ENCODE data around the gene CIAPIN1. TPM values are rescaled to one million over a fixed set of nuclear protein-coding genes. Genes with fewer than 3 reads are reported as not detected.
A peak's percentile ranks its signal among the peaks of the same experiment; 100 is the strongest.
"Not testable (repeated sequence)": the region's sequence is repeated elsewhere in the genome, so short reads cannot be mapped to it uniquely, and the experiment has no call there.

The CIAPIN1 gene
- total RNA-seq, 8 experiments from 2014 or later, result 44.5 to 74.9 (median 58.4) TPM

DNA sequence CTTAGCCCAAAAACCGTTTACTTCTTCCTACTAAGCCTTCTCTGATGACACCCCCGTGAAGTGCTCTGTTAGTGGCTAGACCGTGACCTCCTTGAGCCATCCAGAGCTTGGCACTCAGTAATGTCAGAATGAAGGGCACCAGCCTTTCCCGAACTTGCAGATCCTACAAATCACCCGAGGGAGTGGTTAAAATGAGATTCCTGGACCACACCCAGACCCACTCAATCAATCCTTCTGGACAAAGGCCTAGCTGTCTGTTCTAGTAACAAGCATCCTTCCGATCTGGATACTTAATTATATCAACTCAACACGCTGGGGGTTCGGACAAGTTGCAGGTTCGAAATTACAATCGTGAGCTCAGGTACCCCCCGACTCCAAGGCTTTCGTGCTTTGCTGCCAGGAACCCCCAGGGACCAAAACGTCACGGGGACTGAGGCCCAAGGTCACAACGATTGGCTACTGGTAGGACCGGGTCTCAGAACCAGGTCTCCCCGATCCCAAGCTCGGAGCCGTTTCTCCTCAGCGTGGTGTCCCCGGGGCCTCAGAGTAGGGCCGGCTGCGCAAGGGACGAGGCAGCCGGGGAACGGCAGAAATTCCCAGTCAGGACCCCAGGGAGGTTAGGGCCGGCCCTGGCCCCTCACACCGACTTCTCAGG is 527 bp downstream of the CIAPIN1 start:
- WGBS, 10 experiments, result 0 to 21% (median 1%) methylated on average over 3 to 23 of the region's 28 CpGs; no CpG with 5 or more reads in 3 of the 10 experiments
- peaks cover 11 to 16% of the 10 kb centered on the region in 2 donors for H3K4me1 ChIP-seq (replicated peaks in 1 of 2)
- peak overlapping the region; percentile 64 to 94 (median 77) for H3K4me3 ChIP-seq
- peak; percentile 47 to 58 (median 54) for ATAC-seq (replicated peaks in 6 of 8)
- H3K27ac ChIP-seq, result peak overlapping the region; percentile 81 to 89
- in situ Hi-C loops (cut with MboI; ENCODE audit: low pct_unique_long_range_greater_than_20kb in 2 of 9, low sequenced_read_pairs in 9 of 9, unreplicated experiment in 9 of 9), result no loop called here

DNA sequence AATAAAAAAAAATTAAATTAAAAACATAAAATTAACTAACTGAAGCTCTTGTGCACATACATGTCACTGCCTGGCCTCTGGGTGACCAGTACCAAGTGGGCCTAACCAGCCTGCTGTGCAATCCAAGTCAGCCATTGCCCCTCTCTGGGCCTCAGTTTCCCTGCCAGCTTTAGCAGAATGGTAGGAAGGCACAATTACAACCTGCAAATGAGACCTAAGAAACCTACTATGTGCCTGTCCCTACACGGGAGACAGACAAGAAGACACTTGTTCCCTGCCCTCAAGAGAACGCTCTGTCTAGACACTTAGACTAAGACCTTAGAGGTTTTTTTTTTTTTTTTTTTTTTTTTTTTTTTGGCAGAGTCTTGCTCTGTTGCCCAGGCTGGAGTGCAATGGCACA is 1.7 kb downstream of the CIAPIN1 start:
- Histone ChIP-seq H3K4me1 (replicated peaks in 1 of 2) (peaks cover 11 to 16% of the 10 kb centered on the region in 2 donors), H3K27ac (no peak overlapping the region), H3K4me3 (no peak overlapping the region)
- 70 to 100% (median 100%) methylated on average over 1 to 2 of the region's 2 CpGs; no CpG with 5 or more reads in 2 of the 10 experiments for WGBS, 10 experiments
- in situ Hi-C loops (cut with MboI; ENCODE audit: low pct_unique_long_range_greater_than_20kb in 2 of 9, low sequenced_read_pairs in 9 of 9, unreplicated experiment in 9 of 9), result no loop called here
- no peak for ATAC-seq (replicated peaks in 6 of 8)

DNA sequence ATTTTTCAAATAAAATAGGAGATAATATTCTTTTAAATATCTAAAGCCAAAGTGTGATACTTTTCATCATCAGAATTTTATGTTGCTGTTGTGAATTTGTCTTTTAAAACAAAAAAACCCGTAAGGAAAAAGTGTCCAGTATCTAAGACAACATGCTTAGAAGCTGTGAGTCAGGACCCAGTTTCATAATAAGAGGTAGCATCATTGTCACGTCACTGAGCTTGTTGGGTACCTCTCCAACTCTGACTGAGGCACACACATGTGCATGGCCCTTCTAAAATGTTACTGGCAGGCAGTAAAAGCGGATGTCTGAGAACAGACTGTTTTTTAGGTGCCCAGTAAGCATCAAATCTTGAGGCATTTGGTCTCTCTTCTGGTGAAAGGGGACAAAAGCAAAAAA is 2.5 kb downstream of the CIAPIN1 start:
- H3K4me1 ChIP-seq (replicated peaks in 1 of 2), result peaks cover 11 to 16% of the 10 kb centered on the region in 2 donors
- in situ Hi-C loops (cut with MboI; ENCODE audit: low pct_unique_long_range_greater_than_20kb in 2 of 9, low sequenced_read_pairs in 9 of 9, unreplicated experiment in 9 of 9), result no loop called here

DNA sequence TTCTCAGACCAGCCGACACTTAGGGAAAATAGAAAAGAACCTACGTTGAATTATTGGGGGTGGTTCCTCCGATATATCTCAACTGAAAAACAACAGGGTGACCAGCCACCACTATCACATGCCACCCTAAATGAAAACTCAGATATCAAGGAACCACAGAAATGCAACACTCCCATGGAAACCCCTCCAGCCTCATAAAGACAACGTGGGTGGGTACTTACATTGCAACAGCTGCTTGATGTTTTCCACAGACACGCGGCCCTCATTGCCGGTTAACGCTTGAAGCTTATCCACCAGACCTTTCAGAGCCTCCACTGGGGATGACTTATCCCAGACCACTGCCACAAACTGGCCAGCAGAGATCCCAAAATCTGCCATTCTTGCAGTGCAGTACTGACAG is 6.6 kb downstream of the CIAPIN1 start:
- ATAC-seq (replicated peaks in 6 of 8); H3K4me1 ChIP-seq (replicated peaks in 1 of 2); in situ Hi-C loops (cut with MboI; ENCODE audit: low pct_unique_long_range_greater_than_20kb in 2 of 9, low sequenced_read_pairs in 9 of 9, unreplicated experiment in 9 of 9); H3K27ac ChIP-seq; H3K4me3 ChIP-seq: not testable (repeated sequence)
- WGBS, 10 experiments, result 50 to 100% (median 95%) methylated on average over 1 to 5 of the region's 8 CpGs; no CpG with 5 or more reads in 2 of the 10 experiments

More for the DNA sequence above, 2.5 kb downstream of the CIAPIN1 start:
- Histone ChIP-seq H3K4me3 (no peak overlapping the region), H3K27ac (no peak overlapping the region)
- 17 to 100% (median 93%) methylated on average over 1 to 3 of the region's 3 CpGs; no CpG with 5 or more reads in 1 of the 10 experiments for WGBS, 10 experiments
- no peak for ATAC-seq (replicated peaks in 6 of 8)

DNA sequence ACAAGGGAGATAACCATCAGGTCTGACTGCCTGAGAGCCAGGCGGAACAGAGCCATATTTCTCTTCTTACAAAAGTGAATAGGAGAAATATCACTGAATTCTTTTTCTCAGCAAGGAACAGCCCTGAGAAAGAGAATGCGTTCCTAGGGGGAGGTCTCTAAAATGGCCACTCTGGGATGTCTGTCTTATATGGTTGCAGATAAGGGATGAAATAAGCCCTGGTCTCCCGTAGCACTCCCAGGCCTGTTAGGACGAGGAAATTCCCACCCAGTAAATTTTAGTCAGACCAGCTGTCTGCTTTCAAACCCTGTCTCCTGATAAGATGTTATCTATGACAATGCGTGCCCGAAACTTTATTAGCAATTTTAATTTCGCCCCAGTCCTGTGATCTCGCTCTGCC is 7.2 kb downstream of the CIAPIN1 start:
- H3K4me3 ChIP-seq; ATAC-seq (replicated peaks in 6 of 8); H3K27ac ChIP-seq; H3K4me1 ChIP-seq (replicated peaks in 1 of 2); in situ Hi-C loops (cut with MboI; ENCODE audit: low pct_unique_long_range_greater_than_20kb in 2 of 9, low sequenced_read_pairs in 9 of 9, unreplicated experiment in 9 of 9): not testable (repeated sequence)
- WGBS, 10 experiments, result 86 to 100% (median 100%) methylated on average over 1 to 7 of the region's 8 CpGs; no CpG with 5 or more reads in 2 of the 10 experiments

DNA sequence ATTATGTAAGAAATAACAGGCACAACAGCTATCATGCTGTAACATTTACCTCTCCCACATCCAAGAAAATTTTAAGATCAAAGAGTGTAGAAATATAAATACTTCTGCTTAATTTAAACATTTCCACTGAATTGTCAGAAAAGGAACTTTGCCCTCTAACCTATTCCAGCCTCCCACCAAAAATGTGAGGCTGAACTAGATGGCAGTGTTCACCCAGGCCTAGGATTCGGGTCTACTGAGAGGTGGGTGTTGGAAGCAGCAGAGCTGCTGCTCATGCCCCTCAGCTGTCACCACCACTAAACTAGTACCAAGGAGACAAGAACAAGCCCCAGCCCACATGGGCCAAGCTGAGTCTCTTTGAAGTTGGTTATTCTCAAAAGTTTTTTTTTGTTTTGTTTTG is 11.3 kb downstream of the CIAPIN1 start:
- in situ Hi-C loops (cut with MboI; ENCODE audit: low pct_unique_long_range_greater_than_20kb in 2 of 9, low sequenced_read_pairs in 9 of 9, unreplicated experiment in 9 of 9), result no loop called here
- H3K4me1 ChIP-seq (replicated peaks in 1 of 2), result no peaks in the 10 kb centered on the region
- 100% methylated on average over 1 of the region's 1 CpG; no CpG with 5 or more reads in 7 of the 10 experiments for WGBS, 10 experiments

DNA sequence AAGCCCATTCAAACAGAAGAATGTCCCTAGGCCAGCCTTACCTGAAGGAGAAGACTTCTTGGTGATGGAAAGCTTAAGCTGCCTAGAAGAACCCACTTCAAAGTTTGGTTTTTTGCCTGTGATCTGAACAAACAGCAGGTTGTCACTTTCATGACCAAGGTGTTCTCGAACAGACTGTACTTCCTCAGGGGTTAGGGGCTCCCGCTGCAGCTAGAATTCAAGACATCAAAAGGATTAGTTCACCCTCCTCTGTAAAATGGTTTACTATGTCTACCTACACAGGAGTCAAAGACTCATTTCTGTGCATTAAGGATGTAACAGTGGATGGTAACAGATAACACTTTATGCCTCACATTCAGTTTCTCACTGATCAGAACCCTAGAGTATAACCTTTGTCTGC is 13.2 kb downstream of the CIAPIN1 start:
- no peak for ATAC-seq (replicated peaks in 6 of 8)
- no peak overlapping the region for H3K27ac ChIP-seq
- H3K4me1 ChIP-seq (replicated peaks in 1 of 2), result no peaks in the 10 kb centered on the region
- WGBS, 10 experiments, result 60 to 100% (median 92%) methylated on average over 1 to 2 of the region's 2 CpGs; no CpG with 5 or more reads in 3 of the 10 experiments
- in situ Hi-C loops (cut with MboI; ENCODE audit: low pct_unique_long_range_greater_than_20kb in 2 of 9, low sequenced_read_pairs in 9 of 9, unreplicated experiment in 9 of 9), result no loop called here
- H3K4me3 ChIP-seq, result no peak overlapping the region

More for the DNA sequence above, 11.3 kb downstream of the CIAPIN1 start:
- no peak for ATAC-seq (replicated peaks in 6 of 8)
- Histone ChIP-seq H3K4me3 (no peak overlapping the region), H3K27ac (no peak overlapping the region)

DNA sequence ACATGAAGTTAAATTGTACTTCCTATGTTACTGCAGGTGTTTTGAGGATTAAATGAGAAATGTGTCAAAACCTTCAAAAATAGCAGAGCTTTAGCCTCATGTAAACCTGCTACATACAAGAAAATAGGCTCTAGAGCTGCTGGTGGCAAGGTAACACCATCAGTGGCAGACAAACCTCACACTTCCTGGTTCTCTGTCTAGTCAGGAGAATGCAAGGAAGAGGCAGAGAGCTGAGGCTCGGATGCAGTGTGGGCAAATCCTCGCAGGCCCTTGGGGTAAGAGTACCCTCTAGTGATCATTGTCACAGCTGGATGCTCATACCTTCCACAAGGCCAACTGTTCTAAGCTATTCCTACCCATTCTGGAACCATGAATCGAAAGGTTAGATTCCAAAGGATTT is 14.2 kb downstream of the CIAPIN1 start:
- no peak for ATAC-seq (replicated peaks in 6 of 8)
- Histone ChIP-seq H3K4me1 (replicated peaks in 1 of 2) (no peaks in the 10 kb centered on the region), H3K4me3 (no peak overlapping the region), H3K27ac (no peak overlapping the region)
- in situ Hi-C loops (cut with MboI; ENCODE audit: low pct_unique_long_range_greater_than_20kb in 2 of 9, low sequenced_read_pairs in 9 of 9, unreplicated experiment in 9 of 9), result no loop called here
- 73 to 100% (median 100%) methylated on average over 1 to 3 of the region's 3 CpGs; no CpG with 5 or more reads in 2 of the 10 experiments for WGBS, 10 experiments

DNA sequence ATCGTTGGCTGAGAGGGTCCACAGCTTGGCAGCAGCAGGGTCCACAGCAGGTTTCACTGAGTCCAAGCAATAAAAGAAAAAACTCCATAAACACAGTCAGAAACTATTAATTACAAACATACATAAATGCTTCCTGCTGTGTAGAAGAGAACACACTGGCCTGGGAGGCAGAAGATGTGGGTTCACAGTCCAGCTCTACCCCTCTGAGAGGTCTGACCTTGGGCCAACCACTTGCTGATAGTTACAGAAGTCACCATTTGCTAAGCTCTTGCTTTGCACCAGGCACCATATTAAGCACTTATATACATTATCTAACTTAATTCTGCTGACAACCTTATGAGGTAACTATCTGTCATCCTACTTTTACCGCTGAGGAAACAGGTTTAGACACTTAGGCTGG is 14.7 kb downstream of the CIAPIN1 start:
- in situ Hi-C loops (cut with MboI; ENCODE audit: low pct_unique_long_range_greater_than_20kb in 2 of 9, low sequenced_read_pairs in 9 of 9, unreplicated experiment in 9 of 9), result no loop called here
- WGBS, 10 experiments, result 83 to 100% (median 100%) methylated on average over 1 to 2 of the region's 2 CpGs; no CpG with 5 or more reads in 4 of the 10 experiments
- no peak for ATAC-seq (replicated peaks in 6 of 8)
- Histone ChIP-seq H3K4me3 (no peak overlapping the region), H3K27ac (no peak overlapping the region), H3K4me1 (replicated peaks in 1 of 2) (no peaks in the 10 kb centered on the region)

DNA sequence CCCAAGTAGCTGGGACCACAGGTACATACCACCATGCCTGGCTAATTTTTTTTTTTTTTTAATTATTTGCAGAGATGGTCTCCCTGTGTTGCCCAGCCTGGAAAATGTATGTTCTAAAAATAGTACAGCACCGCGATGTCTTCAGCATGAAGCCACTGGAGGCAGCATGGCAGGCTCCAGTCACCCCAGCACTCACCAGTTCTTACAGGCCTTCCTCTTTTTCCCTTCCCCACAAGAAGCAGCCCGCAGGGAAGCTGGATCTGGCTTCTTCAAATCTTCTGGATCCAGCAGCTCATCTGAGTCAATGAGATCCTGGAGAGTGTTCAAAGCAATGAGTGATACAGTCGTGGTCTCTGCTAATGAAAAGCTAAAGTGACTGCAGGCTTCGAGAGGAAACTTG is 16.2 kb downstream of the CIAPIN1 start:
- no peak for ATAC-seq (replicated peaks in 6 of 8)
- in situ Hi-C loops (cut with MboI; ENCODE audit: low pct_unique_long_range_greater_than_20kb in 2 of 9, low sequenced_read_pairs in 9 of 9, unreplicated experiment in 9 of 9), result no loop called here
- no peak overlapping the region for H3K27ac ChIP-seq
- H3K4me1 ChIP-seq (replicated peaks in 1 of 2), result no peaks in the 10 kb centered on the region
- 68 to 97% (median 85%) methylated on average over 2 to 4 of the region's 5 CpGs; no CpG with 5 or more reads in 4 of the 10 experiments for WGBS, 10 experiments
- H3K4me3 ChIP-seq, result no peak overlapping the region

DNA sequence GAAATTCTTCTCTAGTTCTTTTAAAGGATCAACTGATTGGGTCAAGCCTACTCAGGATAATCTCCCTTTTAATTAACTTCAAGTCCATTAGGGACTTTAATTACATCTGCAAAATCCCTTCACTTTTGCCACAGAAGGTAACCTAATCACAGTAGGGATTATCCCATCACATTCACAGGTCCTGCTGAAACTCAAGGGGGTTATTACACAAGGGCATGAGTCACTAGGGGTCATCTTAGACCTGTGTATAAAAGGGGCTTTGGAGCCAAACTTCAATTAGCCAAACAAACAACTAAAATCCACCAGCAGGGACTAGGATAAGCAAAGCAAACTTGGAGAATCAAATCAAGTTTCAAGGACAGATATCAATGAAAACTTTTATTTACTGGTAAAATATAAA is 19.4 kb downstream of the CIAPIN1 start:
- H3K27ac ChIP-seq, result no peak overlapping the region
- no peaks in the 10 kb centered on the region for H3K4me1 ChIP-seq (replicated peaks in 1 of 2)
- in situ Hi-C loops (cut with MboI; ENCODE audit: low pct_unique_long_range_greater_than_20kb in 2 of 9, low sequenced_read_pairs in 9 of 9, unreplicated experiment in 9 of 9), result loop anchor here in 1 of 9 experiments (10.0 kb wide), 1 partner anchor 123 kb away; no protein-coding TSS in a partner anchor
- no peak overlapping the region for H3K4me3 ChIP-seq
- ATAC-seq (replicated peaks in 6 of 8), result no peak

DNA sequence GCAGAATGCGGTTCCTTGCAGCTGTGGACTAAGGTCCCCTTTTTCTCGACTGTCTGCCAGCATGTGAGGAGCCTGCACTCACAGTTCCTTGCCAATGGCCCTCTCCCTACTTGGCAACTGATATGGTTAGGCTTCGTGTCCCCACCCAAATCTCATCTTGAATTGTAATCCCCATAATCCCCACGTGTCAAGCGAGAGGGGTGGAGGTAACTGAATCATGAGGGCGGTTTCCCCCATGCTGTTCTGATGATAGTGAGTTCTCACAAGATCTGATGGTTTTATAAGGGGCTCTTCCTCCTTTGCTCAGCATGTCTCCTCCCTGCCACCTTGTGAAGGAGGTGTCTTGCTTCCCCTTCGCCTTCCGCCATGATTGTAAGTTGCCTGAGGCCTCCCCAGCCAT is 19.9 kb downstream of the CIAPIN1 start:
- Histone ChIP-seq H3K4me1 (replicated peaks in 1 of 2) (peaks cover 3 to 4% of the 10 kb centered on the region in 2 donors), H3K4me3 (no peak overlapping the region), H3K27ac (no peak overlapping the region)
- WGBS, 10 experiments, result 17 to 100% (median 96%) methylated on average over 1 to 4 of the region's 8 CpGs; no CpG with 5 or more reads in 3 of the 10 experiments
- ATAC-seq (replicated peaks in 6 of 8), result peak in 2 of 8 experiments; percentile 40 to 62
- in situ Hi-C loops (cut with MboI; ENCODE audit: low pct_unique_long_range_greater_than_20kb in 2 of 9, low sequenced_read_pairs in 9 of 9, unreplicated experiment in 9 of 9), result loop anchor here in 1 of 9 experiments (10.0 kb wide), 1 partner anchor 123 kb away; no protein-coding TSS in a partner anchor

DNA sequence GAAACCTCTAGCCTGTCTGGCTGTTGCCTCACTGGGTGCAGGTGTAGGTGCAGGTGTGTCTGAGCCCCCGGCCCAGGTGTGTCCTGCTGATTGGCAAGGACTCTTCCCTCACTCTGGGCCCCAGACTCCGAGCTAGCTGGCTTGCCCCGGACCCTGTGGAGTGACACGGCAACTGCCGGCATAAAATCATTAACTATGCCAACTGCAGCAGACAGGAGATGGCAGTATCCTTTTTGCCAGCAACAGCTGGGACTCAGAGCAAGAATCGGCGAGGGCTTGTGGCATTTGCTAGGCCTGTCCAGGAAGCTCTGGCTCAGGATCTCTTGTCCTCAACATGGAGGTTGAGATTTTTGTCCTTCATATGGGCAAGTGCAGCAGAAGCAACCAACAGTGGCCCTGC is 20.8 kb downstream of the CIAPIN1 start:
- 43 to 100% (median 84%) methylated on average over 1 to 7 of the region's 7 CpGs; no CpG with 5 or more reads in 4 of the 10 experiments for WGBS, 10 experiments
- no peak for ATAC-seq (replicated peaks in 6 of 8)
- Histone ChIP-seq H3K27ac (no peak overlapping the region), H3K4me1 (replicated peaks in 1 of 2) (peaks cover 5 to 7% of the 10 kb centered on the region in 2 donors), H3K4me3 (no peak overlapping the region)
- in situ Hi-C loops (cut with MboI; ENCODE audit: low pct_unique_long_range_greater_than_20kb in 2 of 9, low sequenced_read_pairs in 9 of 9, unreplicated experiment in 9 of 9), result loop anchor here in 1 of 9 experiments (10.0 kb wide), 1 partner anchor 122 kb away; no protein-coding TSS in a partner anchor
